NCI-H524 treated with DMSO at 0.1 percent for 48 hours (cell line): Measurements from ENCODE around the gene FNDC3B.

Experiments
- DNase-seq: peaks from one replicate; lab custom pipeline; 2025; lab: John Stamatoyannopoulos, UW

The FNDC3B gene

DNA sequence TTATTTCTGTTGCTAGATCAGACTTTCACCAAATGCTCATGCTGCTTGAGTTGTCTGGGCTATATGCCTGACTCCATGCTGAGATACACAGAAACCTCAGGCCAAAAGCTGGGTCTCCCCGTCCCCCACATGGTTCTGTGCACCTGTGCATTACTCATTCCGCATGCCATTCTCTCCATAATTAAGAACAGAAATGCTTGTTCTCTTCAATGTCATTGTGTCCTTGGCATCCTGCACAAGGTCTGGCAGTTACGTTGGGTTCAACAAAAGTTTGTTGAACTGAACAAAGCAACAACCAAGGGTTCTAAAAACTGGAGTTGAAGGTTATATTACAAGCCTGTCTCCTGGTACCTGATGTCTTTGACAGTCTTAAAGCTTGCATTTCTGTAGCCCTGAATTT, 177.5 kb downstream of the FNDC3B start:
- no peak for DNase-seq

DNA sequence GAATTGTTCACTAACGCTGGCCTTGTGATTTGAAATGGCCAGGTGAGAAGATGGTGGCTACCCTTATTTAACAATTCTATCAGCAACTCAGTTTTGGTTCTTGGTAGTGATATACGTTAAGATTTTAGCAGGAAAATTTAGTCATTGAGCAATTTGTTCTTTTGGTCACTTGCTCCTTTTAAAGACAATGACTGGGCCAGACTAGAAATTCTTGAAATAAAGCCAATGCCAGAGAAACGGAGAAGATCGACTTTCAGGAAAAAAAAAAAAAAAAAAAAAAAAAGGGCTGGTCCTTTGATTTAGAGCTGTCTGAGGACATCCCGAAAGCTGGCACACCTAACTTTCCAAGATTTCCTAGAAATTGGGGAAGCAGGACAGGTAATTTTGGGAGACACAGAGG, 178.5 kb downstream of the FNDC3B start:
- no peak for DNase-seq

DNA sequence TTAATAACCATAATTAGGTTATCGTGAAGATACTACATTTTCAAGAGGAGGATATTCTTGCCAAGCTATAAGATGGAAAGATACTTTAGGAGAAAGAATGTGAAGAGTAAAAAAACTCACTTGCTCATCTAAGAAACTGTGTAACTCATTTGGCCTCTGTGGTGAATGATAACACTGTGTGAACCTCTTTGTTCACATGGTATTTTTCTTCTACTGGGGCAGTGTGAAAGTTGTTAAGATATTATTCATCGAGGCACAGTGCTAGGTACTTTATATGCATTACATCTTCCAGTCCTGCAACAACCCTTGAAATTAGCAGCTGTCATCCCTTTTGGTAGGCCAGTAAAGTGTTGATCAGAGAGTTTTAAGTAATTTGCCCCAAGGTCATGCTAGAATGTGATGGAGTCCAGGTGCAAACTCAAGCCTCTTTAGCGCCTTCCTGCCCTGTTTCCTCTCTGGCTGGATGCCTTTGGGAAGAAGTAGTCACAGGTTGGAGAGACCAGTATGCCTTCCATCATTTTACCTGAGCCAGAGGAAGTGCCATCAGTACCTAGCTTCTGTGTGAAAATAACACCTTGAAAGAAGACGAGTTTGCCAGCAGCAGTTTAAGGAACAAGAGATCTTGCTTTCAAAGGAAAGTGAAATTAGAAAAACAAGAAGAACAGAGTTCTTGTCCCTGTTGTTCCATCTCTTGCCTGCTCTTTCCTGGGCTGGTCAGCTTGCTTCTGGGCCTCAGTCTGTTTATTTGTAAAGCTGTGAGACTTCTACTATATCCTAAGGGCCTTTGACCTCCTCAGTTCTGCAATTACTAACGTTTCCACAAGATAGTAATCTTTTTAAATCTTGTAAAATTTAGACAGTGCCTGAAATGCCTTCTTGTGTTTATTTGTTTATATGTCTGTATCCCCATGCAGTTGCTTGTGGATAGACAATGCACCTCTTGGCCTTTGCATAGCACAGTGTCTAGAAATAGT, 179.3 kb downstream of the FNDC3B start:
- no peak for DNase-seq

DNA sequence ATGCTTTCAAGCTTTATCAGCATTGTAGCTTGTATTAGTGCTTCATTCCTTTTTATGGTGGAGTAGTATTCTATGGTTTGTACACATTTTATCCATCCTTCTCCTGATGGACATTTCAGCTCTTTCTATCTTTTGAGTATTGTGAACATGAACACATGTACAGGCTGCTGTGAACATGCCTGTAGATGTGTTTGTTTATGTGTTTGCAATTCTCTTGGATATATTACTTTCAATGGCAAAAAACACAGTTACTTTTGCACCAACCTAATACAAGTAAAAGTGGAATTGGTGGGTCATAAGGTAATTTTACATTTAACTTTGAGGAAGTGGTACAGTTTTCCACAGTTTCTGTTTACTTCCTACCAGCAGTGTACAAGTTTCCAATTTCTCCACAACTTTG, 180.4 kb downstream of the FNDC3B start:
- no peak for DNase-seq

DNA sequence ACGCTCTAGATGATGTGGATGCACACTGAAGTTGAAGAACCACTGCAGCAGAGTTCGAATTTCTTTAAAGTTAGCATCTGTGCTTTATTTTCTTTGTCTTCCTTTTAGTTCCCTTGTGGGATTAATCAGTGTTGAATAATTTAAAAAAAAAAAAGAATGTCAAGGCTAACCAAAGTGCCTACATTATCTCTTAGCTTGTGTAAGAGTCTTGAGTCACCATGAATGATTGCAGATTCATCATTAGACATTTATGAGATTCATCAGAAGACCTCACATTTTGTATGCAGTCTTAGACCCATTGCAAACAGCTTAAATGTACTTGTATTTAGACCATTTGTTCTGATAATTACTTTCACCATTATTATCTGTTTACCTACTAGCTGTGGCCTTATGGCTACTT, 182.2 kb downstream of the FNDC3B start:
- no peak for DNase-seq

DNA sequence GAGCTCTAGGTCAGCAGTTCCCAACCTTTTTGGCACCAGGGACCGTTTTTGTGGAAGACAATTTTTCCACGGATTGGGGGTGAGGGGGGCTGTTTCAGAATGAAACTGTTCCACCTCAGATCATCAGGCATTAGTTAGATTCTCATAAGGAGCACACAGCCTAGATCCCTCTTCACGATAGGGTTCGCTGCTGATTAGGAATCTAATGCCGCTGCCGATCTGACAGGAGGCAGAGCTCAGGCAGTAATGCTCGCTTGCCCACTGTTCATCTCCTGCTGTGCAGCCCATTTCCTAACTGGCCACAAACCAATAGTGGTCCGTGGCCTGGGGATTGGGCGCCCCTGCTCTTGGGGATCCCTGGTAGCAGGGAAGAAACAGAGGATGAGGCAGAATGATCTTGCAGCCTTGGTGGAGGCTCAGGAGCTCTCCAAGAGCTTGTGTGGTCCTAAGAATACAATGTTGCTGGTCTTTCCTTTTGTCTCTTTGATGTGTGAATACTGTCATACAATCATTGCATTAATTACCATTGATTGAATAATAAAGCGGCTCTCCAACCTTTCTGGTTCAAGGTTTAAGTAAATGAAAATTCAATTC, 183.2 kb downstream of the FNDC3B start:
- no peak for DNase-seq

DNA sequence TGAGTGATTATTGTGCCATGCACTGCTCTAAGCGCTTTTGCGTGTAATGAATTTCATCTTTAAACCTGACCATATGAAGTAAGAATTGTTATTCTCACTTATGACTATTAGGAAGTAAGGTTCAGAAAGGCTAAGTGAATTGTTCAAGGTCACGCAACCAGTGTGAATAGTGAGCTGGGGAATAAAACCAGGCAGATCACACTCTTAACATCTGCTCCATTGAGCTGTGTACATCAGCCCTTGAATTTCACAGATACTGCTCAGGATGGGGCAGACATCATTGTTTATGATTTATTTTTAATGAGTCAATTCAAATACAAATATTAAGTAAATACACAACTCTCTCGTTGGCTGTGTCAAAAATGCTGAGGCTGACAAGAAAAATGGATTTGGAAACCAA, 184.5 kb downstream of the FNDC3B start:
- no peak for DNase-seq

DNA sequence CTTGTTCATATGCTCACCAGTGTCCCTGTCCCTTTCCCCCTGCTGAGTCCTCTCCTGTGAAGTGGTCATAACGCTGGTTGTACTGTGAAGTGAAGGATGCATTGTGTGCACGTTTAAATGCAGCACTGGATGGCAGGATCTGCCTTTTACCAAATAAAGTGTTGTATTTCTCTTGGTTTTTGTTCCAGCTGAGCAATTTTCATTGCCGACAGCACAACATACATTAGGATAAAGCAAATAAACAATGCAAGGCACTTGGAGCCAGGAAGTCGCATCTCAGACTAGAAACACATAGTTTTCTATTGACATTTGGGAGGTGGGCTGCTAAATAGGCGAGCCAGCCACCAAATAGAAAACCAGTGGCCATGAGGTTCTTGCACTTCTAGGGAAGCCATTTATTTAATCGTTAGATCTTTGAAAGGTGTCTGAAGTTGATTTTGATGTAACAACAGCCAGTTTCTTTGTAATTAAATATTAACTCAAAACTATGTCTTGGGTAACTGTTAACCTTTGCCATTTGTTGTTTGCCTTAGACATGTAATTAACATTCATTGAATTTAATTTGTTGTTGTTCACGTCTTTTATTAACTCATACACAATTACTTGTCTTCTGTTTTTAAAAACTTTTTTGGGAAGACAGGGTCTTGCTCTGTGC, 185.3 kb downstream of the FNDC3B start:
- DNase-seq = no peak

DNA sequence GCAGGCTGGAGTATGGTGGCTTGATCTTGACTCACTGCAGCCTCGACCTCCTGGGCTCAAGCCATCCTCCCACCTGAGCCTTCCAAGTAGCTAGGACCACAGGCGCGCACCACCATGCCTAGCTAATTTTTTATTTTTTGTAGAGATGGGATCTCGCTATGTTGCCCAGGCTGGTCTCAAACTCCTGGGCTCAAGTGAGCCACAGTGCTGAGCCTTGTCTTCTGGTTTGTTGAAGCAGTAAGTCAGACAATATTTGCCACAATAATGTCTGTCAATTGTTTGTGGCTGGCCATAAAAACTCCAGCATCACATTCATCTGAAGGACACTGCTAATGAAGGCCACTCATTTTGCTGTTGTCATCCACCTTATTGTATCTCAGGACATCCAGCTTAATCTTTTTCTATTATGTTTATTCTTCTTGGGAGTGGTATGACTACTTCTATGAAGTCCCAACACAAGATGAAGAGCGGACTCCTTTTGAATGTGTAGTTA, 185.9 kb downstream of the FNDC3B start:
- DNase-seq = no peak

DNA sequence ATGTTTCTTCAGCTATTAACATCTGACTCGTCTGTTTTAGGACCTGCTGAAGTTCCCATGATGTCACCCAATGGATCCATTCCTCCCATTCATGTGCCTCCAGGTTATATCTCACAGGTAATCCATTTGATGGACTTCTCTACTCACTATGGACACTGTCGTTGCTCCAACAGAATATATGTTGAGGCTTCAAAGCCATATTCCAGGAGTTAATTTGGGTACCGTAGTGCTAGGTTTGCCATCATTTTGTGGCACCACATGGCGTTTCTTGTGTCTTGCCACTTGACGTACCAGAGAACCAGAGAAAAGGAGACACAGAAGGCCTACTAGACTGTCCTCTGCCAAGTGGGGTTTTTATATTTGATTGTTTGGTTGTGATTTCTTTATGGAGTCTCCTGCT, 187.5 kb downstream of the FNDC3B start:
- no peak for DNase-seq

DNA sequence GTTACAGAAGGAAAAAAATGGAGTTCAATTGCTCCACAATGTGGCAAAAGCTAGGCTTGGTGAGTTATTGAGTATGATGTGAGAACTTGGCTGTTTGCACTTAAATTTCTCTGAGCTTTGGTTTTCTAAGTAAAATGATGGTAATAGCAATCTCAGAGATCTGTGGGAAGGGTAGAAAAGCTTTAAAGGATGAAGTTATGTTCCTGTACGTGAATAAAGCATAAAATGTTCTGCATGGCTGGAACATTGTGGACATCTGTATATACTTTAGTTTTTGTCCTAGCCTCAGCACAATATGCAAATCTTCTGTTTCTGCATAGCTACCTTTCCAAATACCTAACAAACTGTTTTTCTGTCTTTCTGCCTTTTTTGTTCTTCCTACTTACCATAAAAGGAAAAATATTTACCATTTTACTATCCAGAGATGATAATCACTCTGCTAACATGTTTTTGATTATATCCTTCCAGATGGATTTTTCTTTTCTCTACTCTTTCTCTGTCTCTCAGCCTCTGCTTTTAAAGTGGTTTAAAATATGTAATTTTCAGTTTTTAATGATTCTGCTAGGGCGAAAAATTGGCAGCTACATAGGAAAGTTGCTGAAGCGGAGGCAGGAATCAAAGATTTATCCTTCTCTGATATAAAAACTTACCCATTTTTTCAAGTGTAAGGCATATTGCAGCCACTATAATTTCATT, 188.1 kb downstream of the FNDC3B start:
- DNase-seq = no peak

DNA sequence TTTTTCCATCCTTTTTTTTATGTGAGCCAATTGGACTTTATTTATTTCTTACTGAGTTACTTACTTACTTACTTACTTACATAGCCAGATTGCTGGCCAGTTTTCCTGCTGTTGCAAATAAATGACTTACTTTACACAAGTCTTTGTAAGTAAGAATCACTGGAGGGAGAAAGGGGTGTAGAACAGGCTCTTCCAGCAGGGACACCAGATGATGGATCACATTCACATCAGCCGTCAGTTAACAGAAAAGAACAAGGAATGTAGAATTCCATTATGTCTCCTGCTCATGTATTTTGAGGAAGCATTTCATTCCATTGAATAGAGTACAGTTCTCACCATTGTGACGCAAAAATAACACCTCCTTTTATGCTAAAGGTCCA, 188.6 kb downstream of the FNDC3B start:
- DNase-seq = no peak

DNA sequence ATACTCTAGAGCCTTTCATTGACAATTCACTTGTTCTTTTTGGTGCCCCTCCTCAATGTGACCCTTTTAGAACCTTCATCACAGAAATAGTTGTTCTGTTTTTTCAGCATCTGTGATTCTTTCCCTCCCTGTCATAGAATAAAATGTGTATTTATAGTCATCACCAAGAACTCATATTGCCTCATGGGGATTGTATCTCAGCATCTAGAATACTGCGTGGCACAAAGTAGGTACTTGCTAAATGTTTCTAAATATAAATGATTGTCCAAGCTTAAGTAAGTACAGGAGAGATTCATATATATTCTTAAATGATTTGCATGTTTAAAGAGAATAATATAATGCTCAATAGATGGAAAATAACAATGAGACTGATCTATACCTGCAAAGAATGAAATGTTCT, 190.1 kb downstream of the FNDC3B start:
- DNase-seq = no peak

DNA sequence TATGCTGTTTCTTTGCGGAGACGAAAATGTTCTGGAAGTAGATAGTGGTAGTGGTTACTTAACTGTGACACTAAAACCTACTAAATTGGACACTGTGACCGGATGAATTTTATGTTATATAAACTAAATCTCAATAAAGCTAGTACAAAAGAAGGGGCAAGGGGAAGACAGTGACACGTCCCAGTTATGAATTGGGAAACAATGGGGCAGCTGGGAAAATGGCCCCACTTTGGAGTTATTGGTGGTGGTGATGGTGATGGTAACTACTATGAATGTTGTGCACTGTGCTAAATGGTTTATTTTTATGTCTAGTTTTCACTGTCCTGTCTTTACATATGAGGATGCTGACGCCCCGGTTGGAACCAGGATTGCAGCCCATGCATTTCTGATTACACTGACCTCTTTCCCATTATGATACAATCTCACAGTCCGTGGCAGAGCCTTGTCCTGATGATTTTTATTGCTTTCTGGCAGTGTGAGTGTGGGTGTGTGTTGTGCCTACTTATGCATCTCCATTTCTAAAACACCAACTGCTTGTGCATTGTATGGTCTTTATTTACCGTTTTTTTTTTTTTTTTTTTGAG, 192.0 kb downstream of the FNDC3B start:
- DNase-seq = no peak

DNA sequence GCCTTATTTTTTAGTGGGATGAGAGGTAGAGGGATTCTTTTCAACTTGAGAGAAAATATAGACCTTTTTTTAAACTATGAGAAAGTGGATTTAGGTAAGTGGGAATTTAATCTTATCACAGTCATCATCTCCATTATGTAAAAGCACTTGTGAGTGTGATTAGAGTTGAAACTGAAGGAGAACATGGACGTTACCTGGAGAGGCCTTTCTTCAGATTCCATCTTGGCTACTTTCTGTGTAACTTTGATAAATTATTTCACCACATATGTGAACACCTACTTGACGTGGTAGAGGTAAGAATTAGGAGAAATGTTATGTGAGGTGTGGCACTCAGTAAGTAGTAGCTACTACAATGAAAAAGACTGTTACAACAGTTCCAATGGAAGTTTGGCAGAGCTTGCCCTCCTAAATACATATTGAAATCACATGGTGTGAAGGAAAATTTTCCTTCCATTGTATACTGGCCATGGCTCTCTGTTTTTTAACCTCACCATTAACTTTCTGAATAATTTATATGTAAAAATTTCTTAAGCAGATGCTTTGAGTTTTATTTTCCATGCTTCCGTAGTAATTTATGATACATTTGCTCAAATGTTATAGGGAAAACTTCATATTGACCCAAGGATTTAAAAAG, 193.3 kb downstream of the FNDC3B start:
- no peak for DNase-seq

DNA sequence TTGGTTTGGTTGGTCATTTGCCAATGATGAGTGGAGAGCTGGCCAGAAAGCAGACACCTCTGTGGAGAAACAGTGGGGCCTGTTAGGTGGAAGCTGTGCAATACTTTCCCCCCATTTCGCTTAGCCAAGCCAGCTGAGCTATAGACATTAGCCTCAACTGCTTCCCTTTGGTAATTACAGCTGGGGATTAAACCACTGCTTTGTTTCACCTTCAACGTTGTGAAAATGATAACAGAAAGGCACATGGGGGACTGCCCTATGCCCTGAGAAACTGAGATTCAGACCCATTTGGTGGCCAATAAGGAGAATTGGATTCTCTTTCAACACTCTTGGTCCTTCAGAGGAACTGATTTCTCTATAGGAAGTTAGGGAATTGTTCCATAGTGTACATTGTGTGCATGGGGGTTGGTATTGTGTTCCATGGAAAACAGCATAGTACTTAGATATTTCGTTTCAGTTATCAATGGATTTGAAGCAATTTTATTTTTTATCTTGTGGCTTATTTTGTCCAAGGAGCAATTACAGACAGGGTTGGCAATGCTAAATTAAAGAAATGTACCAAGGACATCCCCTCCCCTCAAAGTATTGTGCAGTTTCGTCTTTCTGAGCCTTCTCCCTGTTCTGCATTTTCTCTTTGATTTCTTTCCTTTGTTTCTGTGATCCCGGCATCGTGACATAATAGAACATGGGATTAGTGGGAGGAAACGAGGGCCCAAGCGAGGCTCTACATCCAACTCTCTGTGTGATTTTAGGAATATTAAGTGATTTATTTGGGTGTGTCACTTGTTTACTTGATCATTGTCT, 194.3 kb downstream of the FNDC3B start:
- no peak for DNase-seq

DNA sequence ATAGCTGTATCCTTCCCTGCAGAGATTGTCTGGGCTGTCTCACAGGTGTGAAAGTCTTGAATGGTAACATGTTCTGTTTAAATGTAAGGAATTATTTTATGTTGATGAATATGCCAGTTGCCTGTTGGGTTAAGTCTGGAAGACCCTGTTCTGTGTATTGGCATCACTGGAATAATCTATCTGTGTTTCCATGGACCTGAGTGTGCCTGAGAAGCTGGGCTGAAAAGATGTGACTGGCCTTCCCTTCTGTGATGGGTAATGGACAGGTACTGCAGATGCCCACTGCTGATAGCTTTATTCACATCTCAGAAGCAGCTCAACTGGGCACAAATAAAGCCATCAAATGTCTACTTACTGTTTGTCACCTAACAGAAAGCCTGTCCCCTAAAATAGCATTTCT, 196.3 kb downstream of the FNDC3B start:
- DNase-seq = no peak

DNA sequence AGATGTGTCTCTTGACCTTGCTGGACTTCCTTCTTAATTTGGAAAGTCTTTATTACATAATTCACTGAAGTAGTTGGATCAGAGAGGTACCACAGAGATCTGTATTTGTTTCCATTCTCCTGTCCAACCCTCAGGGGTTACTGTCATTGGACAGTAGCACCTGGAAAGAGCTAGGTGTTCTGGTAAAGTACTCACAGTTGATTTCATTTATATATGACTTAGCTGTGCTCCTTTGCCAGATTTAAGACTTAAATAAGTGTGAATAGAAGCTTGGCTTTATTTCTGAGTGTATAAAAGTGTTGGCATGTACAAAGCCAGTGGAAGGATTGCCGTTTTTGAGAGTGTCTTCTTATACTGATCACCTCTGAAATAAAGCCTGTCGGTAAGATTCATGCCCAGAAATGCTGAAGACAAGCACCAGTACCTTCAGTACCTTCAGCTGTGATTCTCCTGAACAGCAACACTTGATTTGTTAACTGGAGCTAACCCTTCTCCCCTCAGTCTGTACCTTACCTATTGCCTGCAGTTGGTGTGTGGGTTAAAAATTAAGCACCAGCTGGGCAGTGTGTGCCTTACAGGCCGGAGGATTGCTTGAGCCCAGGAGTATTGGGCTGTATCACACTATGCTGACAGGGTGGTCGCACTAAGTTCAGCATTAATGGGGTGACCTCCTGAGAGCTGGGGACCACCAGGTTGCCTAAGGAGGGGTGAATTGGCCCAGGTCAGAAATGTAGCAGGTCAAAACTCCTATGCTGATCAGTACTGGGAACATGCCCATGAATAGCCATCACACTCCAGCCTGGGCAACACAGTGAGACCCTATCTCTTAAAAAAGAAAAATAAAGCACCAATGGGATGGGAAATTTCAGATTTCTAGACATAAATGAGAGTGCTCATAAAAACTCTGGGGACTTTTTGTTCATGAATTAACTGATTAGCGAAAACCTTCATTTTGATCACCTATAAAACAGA, 197.7 kb downstream of the FNDC3B start:
- no peak for DNase-seq

DNA sequence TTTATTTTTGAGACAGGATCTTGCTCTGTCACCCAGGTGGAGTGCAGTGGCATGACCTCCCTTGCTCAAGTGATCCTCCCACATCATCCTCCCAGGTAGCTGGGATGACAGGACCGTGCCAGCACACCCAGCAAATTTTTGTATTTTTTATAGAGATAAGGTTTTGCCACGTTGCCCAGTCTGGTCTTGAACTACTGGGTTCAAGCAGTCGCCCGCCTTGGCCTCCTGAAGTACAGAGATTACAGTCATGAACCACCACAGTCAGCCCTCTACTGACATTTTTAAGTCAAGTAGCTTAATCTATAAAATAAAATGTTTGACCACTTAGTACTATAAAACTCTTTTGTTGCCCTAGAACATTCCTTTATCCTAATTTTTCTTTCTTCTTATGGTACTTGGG, 198.8 kb downstream of the FNDC3B start:
- DNase-seq = no peak
